ENCODE results near the gene ABCB6.

GRCh38 chr2:219174801-219175200 is 44.0 kb downstream of the ABCB6 start:
- TF ChIP-seq, protein P1, sequence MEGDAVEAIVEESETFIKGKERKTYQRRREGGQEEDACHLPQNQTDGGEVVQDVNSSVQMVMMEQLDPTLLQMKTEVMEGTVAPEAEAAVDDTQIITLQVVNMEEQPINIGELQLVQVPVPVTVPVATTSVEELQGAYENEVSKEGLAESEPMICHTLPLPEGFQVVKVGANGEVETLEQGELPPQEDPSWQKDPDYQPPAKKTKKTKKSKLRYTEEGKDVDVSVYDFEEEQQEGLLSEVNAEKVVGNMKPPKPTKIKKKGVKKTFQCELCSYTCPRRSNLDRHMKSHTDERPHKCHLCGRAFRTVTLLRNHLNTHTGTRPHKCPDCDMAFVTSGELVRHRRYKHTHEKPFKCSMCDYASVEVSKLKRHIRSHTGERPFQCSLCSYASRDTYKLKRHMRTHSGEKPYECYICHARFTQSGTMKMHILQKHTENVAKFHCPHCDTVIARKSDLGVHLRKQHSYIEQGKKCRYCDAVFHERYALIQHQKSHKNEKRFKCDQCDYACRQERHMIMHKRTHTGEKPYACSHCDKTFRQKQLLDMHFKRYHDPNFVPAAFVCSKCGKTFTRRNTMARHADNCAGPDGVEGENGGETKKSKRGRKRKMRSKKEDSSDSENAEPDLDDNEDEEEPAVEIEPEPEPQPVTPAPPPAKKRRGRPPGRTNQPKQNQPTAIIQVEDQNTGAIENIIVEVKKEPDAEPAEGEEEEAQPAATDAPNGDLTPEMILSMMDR (IDR thresholded peaks at IDR 0.05), result no peak
- no peak for TF ChIP-seq POLR2A (IDR thresholded peaks at IDR 0.05)
- TF ChIP-seq POLR2AphosphoS5 (IDR thresholded peaks at IDR 0.05), result no peak

Data from breast epithelium (tissue), 3 donors.